Activated naive CD4-positive, alpha-beta T cell treated with anti-CD3 and anti-CD28 coated beads, Interleukin-2, amount 10 ng/mL, durations not matched to agents 7 days and 5 days (primary cell): ENCODE data around the gene LPIN1.
"Not testable (repeated sequence)": the region's sequence is repeated elsewhere in the genome, so short reads cannot be mapped to it uniquely, and the experiment has no call there.

Experiments used
- CTCF ChIA-PET: fragments of 350-600 bp; sonication (Branson Sonifier 250); formaldehyde crosslinking; loops from one replicate; lab custom pipeline; 2021; ENCODE audit warnings: antibody characterized with exemption; lab: Charles Lee
- DNase-seq: peaks from one replicate; pipeline ENCODE4 v3.0.0-alpha.2; 2020
- H3K27ac Mint-ChIP-seq: one replicate; pipeline ENCODE4 v1.8.0; 2021; ENCODE audit warnings: mild to moderate bottlenecking, moderate library complexity, mixed read lengths
- H3K27me3 Mint-ChIP-seq: one replicate; pipeline ENCODE4 v1.8.0; 2021; ENCODE audit warnings: mild to moderate bottlenecking, mixed read lengths
- H3K36me3 Mint-ChIP-seq: one replicate; pipeline ENCODE4 v1.8.0; 2021; ENCODE audit warnings: mixed read lengths
- H3K4me1 Mint-ChIP-seq: one replicate; pipeline ENCODE4 v1.8.0; 2021; ENCODE audit warnings: mixed read lengths
- H3K4me3 Mint-ChIP-seq: one replicate; pipeline ENCODE4 v1.8.0; 2021; ENCODE audit warnings: mild to moderate bottlenecking, moderate library complexity, mixed read lengths
- H3K9me3 Mint-ChIP-seq: one replicate; pipeline ENCODE4 v1.8.0; 2021; ENCODE audit warnings: mixed read lengths

Gene LPIN1

DNA sequence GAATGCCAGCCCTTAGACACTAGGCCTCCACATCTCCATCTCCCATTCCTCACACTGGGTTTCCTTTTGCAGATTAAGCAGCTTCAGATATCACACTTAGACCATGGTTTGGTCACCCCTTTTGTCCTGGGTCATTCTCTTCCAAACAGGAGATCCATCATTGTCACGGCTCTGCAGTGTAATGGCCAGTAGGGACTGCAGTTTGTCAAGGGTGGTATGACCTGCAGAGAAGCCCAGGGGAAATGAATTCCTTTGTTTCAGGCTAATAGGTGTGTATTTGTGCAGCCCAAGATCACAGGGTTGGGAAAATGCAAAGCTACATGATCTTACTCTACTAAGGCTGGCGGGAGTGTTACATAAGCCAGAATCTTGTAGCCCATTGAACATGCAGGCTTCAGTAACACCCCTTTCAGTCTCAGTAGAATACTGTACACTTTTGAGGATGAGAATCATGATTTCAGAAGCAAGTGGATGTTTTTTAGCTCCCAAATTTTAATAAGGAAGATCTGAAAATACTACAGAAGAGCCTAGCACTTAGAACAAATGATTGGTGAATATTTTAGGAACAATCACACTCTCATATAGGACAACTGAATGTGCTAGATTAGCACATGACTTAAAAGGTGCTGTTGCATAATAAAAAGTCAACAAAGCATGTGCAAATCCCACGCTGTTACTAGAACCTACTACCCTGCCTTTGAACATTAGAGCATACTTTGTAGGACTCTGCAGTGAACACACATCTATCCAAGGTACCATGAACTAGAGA is 24.0 kb upstream of the LPIN1 start:
- peaks cover 65% of the 10 kb centered on the region for H3K27me3 Mint-ChIP-seq
- H3K4me1 Mint-ChIP-seq, result peaks cover 9% of the 10 kb centered on the region
- no peaks in the 10 kb centered on the region for H3K9me3 Mint-ChIP-seq
- CTCF ChIA-PET, result interaction anchor here (1.1 to 1.2 kb wide), 2 partner anchors 14 to 30 kb away, joined by 3 to 5 read pairs; no protein-coding TSS in a partner anchor
- H3K36me3 Mint-ChIP-seq, result no peaks in the 10 kb centered on the region
- DNase-seq, result no peak
- no peak overlapping the region for H3K27ac Mint-ChIP-seq
- H3K4me3 Mint-ChIP-seq, result no peak overlapping the region

DNA sequence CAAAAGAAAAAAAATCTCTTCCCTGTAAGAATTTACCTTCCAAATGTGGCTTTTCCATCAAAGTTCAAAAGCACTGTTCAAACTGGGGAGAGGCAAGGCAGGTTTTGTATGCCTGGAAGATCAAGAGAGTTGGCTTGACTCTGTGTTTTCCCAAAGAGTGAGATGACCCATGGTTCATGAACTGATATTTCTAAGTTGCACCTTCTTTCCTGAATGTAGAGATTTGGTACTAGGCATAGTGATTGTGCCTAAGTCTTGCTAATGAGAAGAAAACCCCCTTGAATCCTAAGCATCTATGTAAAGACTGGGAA is 23.4 kb upstream of the LPIN1 start:
- H3K27me3 Mint-ChIP-seq, result peaks cover 61% of the 10 kb centered on the region
- CTCF ChIA-PET, result no interaction called here
- no peak overlapping the region for H3K27ac Mint-ChIP-seq
- peaks cover 9% of the 10 kb centered on the region for H3K4me1 Mint-ChIP-seq
- H3K36me3 Mint-ChIP-seq, result no peaks in the 10 kb centered on the region
- no peak for DNase-seq
- H3K9me3 Mint-ChIP-seq, result no peaks in the 10 kb centered on the region
- no peak overlapping the region for H3K4me3 Mint-ChIP-seq

DNA sequence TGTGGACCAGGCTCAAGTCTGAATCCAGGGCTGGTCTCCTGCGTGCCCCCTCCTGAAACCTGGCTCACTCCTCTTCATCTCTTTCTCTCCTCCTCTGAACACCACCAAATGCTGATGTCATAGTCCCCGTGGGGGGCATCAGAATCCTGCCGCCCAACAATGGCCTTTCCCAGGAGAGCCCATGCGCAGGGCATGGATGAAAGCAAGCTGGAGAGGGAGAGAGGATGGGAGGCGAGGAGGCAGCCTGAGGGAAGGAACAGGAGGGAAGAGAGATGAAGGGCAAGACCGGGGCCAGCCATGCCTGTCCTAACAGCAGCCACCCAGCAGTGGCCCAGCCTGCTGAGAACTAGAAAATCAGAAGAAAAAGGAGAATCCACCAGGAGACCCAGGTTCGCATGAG is 22.3 kb upstream of the LPIN1 start:
- Mint-ChIP-seq H3K4me1 (peaks cover 7% of the 10 kb centered on the region), H3K27me3 (peaks cover 53% of the 10 kb centered on the region), H3K4me3 (no peak overlapping the region), H3K36me3 (no peaks in the 10 kb centered on the region), H3K9me3 (no peaks in the 10 kb centered on the region), H3K27ac (no peak overlapping the region)
- DNase-seq, result no peak
- CTCF ChIA-PET, result no interaction called here

DNA sequence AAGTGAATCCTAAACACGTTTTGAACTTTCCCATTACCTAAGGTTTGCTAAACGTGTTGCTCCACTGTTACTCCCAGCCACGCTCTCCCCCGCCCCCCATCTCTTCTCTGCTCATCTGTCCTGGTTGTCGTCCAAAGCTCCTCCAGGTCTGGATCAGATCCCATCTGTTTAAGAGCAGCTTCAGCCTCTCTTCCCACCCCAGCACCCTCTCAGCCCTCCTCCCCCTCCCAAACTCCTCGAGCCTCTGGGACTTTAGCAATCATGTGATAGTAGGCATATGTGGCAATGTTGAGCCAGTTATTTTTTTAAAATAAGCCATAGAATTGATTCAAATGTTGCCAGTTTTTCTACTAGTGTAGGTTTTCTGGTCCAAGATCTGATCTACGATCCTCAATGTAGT is 20.0 kb upstream of the LPIN1 start:
- CTCF ChIA-PET, result no interaction called here
- Mint-ChIP-seq H3K27ac (no peak overlapping the region), H3K4me3 (no peak overlapping the region), H3K4me1 (no peaks in the 10 kb centered on the region), H3K36me3 (no peaks in the 10 kb centered on the region), H3K9me3 (no peaks in the 10 kb centered on the region), H3K27me3 (peaks cover 56% of the 10 kb centered on the region)
- no peak for DNase-seq

DNA sequence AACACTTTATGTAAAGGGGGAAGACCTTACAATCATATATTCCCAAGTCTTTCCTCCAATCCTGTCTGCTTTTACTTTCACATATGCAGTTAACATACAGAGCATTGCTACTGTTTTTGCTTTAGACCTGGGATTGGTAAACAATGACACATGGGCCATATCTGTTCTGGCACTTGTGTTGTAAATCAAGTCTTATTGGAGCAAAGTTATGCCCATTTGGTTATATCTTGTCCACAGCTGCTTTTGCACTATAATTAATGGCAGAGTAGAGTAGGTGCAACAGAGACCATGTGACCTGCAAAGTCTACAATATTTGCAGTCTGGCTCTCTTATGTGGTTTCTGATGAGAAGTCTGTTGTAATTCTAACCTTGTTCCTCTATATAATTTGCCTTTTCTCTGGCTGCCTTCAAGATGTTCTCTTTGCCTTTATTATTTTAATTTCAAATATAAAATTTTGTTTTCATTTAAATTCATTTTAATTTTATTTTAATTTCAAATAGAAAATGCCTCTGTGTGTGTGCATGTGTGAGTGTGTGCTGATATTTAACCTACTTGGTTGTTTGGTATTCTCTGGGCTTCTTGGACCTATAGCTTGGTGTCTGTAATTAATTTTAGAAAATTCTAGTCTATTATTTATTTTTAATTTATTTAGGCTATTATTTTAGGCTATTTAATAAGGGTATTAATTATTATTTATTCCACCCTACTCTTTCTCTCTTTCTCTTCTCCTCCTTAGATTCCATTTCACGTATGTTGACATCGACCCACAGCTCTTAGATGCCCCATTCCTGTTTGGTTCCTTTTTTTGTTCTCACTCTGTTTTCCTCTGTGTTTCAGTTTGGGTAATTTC is 16.8 kb upstream of the LPIN1 start:
- peaks cover 44% of the 10 kb centered on the region for H3K27me3 Mint-ChIP-seq
- H3K9me3 Mint-ChIP-seq, result no peaks in the 10 kb centered on the region
- DNase-seq, result no peak
- H3K4me3 Mint-ChIP-seq, result no peak overlapping the region
- H3K36me3 Mint-ChIP-seq, result no peaks in the 10 kb centered on the region
- CTCF ChIA-PET, result interaction anchor here (0.8 to 20.7 kb wide), 3 partner anchors 9 to 53 kb away, joined by 4 to 285 read pairs (median 5); no protein-coding TSS in a partner anchor
- H3K27ac Mint-ChIP-seq, result no peak overlapping the region
- H3K4me1 Mint-ChIP-seq, result no peaks in the 10 kb centered on the region

DNA sequence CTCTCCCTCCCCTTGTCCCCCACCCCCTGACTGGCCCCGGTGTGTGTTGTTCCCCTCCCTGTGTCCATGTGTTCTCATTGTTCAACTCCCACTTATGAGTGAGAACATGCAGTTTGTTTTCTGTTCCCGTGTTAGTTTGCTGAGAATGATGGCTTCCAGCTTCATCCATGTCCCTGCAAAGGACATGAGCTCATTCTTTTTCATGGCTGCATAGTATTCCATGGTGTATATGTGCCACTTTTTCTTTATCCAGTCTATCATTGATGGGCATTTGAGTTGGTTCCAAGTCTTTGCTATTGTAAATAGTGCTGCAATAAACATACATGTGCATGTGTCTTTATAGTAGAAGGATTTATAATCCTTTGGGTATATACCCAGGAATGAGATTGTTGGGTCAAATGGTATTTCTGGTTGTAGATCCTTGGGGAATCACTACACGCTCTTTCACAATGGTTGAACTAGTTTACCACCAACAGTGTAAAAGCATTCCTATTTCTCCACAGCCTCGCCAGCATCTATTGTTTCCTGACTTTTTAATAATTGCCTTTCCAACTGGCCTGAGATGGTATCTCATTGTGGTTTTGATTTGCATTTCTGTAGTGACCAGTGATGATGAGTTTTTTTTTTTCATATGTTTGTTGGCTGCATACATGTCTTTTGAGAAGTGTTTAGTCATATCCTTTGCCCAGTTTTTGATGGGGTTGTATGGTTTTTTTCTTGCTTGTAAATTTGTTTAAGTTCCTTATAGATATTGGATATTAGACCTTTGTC is 15.0 kb upstream of the LPIN1 start:
- CTCF ChIA-PET, result interaction anchor here (1.3 to 20.7 kb wide), 2 partner anchors 35 to 51 kb away, joined by 4 to 285 read pairs; no protein-coding TSS in a partner anchor
- not testable (repeated sequence) for H3K9me3 Mint-ChIP-seq, H3K36me3 Mint-ChIP-seq, H3K27ac Mint-ChIP-seq, DNase-seq, H3K4me1 Mint-ChIP-seq, H3K4me3 Mint-ChIP-seq
- H3K27me3 Mint-ChIP-seq, result peaks cover 38% of the 10 kb centered on the region

DNA sequence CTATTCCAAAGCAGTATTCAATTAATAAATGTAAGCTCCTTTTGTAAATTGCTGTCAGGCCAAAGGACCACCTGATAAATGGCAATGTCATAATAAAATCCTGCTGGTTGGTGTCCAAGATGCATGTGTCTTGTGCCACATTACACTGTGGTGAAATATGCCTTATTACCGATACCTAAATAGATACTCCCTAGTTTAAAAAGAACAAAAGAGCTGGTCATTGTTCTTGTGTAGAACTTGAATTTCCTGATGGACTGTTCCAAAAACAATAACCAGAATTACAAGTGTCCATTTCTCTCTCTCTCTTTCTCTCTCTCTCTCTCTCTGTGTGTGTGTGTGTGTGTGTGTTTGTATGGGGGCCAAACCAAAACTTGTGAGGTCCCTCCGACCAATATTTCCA is 13.8 kb upstream of the LPIN1 start:
- H3K27ac Mint-ChIP-seq, result no peak overlapping the region
- CTCF ChIA-PET, result interaction anchor here (1.3 to 20.7 kb wide), 2 partner anchors 36 to 50 kb away, joined by 4 to 285 read pairs; no protein-coding TSS in a partner anchor
- no peak for DNase-seq
- H3K36me3 Mint-ChIP-seq, result no peaks in the 10 kb centered on the region
- H3K4me1 Mint-ChIP-seq, result peaks cover 5% of the 10 kb centered on the region
- no peak overlapping the region for H3K4me3 Mint-ChIP-seq
- peaks cover 38% of the 10 kb centered on the region for H3K27me3 Mint-ChIP-seq
- H3K9me3 Mint-ChIP-seq, result no peaks in the 10 kb centered on the region

DNA sequence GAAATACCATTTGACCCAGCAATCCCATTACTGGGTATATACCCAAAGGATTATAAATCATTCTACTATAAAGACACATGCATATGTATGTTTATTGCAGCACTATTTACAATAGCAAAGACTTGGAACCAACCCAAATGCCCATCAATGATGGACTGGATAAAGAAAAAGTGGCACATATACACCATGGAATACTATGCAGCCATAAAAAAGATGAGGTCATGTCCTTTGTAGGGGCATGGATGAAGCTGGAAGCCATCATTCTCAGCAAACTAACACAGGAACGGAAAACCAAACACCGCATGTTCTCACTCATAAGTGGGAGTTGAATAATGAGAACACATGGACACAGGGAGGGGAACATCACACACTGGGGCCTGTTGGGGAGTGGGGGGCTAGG is 8.6 kb upstream of the LPIN1 start:
- not testable (repeated sequence) for H3K27ac Mint-ChIP-seq, H3K36me3 Mint-ChIP-seq, DNase-seq, H3K4me1 Mint-ChIP-seq, H3K4me3 Mint-ChIP-seq, H3K9me3 Mint-ChIP-seq
- CTCF ChIA-PET, result interaction anchor here (1.2 to 20.7 kb wide), 3 partner anchors 9 to 45 kb away, joined by 4 to 285 read pairs (median 10); partner anchors contain the start of gene LPIN1
- H3K27me3 Mint-ChIP-seq, result peaks cover 33% of the 10 kb centered on the region

DNA sequence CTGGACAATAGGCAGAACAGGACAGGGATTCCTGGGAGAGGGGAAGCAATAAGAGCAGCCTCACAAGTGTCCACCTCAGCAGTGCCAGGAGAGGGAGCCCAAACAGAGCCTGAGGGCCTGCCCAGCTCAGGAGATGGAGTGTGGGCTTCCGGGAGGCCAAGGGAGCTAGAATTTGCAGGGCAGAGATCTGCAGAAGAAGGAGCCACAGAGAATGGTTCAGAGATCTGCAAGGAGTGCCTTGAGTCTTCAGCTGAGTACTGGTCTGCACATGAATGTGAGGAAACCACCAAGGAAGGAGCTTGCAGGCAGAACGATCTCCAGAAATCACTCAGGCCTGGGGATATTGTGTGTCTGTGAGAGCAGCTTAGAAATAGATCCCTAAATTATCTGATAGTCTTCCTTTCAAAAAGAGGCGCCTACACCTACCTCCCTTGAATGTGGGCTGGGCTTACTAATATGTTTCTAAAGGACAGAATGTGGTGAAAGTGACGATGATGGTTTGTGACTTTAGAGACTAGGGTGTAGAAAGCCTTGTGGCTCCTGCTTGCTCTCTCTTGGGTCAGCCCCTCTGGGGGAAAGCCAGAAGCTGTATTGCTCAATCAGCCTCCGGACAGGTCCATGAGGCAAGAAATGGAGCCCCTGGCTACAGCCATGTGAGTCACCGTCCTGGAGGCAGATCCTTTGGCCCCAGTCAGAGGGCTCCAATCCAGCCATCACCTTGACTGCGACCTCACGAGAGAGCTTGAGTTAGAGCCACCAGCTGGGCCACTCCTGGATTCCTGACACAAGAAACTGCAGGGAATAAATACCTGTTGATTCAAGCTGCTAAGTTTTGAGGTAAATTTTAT is 7.6 kb upstream of the LPIN1 start:
- Mint-ChIP-seq H3K36me3 (no peaks in the 10 kb centered on the region), H3K9me3 (no peaks in the 10 kb centered on the region), H3K4me1 (peaks cover 13% of the 10 kb centered on the region), H3K27me3 (peaks cover 26% of the 10 kb centered on the region), H3K27ac (no peak overlapping the region), H3K4me3 (no peak overlapping the region)
- CTCF ChIA-PET, result interaction anchor here (0.8 to 20.7 kb wide), 11 partner anchors 8 to 51 kb away, joined by 3 to 285 read pairs (median 4); partner anchors contain the start of gene LPIN1
- DNase-seq, result peak; percentile 57

DNA sequence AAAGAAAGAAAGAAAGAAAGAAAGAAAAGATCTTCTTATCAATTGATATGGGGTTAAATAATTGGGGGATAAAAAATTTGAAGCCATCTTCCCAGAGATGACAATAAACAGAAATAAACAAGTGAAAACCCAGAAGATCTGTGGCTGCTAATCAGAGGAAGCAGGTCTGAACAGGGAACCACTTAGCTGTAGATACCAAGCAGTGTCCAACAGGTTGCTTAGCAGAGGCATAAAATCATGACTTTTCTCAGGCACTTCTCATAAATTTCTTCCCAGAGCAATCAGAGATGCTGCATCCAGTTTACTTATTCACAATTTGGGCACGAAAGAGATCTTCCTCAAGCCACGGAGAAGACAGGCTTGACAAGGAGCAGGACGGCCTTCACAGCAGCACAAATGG is 5.7 kb upstream of the LPIN1 start:
- peaks cover 21% of the 10 kb centered on the region for H3K27me3 Mint-ChIP-seq
- no peaks in the 10 kb centered on the region for H3K36me3 Mint-ChIP-seq
- no peak overlapping the region for H3K4me3 Mint-ChIP-seq
- CTCF ChIA-PET, result interaction anchor here (2.2 to 20.7 kb wide), 2 partner anchors 42 to 47 kb away, joined by 7 to 285 read pairs; no protein-coding TSS in a partner anchor
- H3K27ac Mint-ChIP-seq, result no peak overlapping the region
- H3K4me1 Mint-ChIP-seq, result peaks cover 31% of the 10 kb centered on the region
- no peak for DNase-seq
- H3K9me3 Mint-ChIP-seq, result no peaks in the 10 kb centered on the region

DNA sequence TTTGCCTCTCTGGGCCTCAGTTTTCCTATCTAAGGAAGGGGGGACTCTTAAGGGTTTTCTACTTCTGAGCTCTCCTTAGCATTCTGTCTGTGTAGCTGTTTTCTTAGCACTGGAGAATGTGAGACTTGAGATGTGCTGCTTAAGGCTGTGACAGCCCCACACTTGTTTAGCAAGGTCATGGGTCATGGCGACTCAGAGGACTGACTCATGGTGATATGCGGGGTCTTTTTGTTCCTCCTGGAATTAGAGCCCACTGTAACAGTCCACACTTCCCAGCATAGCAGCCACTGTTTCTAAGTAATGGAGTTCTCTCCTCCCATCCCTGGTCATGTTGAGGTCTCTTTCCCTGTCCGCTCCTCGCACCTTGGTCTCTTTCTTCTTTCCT is 4.1 kb upstream of the LPIN1 start:
- Mint-ChIP-seq H3K4me1 (peaks cover 37% of the 10 kb centered on the region), H3K9me3 (no peaks in the 10 kb centered on the region), H3K27me3 (peaks cover 10% of the 10 kb centered on the region), H3K4me3 (no peak overlapping the region), H3K27ac (no peak overlapping the region), H3K36me3 (no peaks in the 10 kb centered on the region)
- DNase-seq, result no peak
- CTCF ChIA-PET, result interaction anchor here (1.4 to 20.7 kb wide), 2 partner anchors 40 to 55 kb away, joined by 5 to 285 read pairs; no protein-coding TSS in a partner anchor

DNA sequence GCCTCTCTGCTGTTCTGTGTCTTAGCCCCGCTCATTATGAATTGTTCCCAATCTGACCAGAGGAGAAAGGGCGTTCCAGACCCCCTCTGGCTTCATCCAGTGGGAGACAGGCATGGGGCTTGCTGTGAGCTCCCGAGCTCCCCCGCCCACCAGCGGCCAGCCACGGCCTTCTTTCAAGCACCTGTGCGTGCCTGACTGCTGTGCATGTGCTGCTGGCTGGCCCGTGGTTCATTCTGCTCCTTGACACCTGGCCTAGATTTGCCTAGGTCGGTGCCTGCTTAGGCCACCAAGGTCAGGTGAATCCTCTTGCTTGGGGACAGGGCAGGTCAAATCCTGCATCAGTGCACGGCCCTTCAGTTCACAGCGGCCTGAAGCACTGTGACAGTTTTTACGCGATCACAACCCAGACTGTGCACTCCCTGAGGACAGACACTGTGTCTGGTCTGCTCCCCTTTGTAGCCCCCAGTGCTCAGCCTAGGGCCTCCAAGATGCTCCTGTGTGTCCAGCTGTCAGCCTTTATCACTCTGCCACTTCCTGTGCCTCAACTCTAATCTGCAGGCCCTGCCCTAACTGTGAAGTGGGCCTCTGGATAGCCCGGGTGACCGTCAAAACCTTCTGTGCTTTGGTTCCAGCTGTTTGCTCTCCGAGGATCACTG is 3.6 kb upstream of the LPIN1 start:
- H3K27ac Mint-ChIP-seq, result no peak overlapping the region

More for the DNA sequence above, 3.6 kb upstream of the LPIN1 start:
- H3K4me1 Mint-ChIP-seq, result peaks cover 39% of the 10 kb centered on the region
- no peak overlapping the region for H3K4me3 Mint-ChIP-seq
- no peak for DNase-seq
- no peaks in the 10 kb centered on the region for H3K36me3 Mint-ChIP-seq
- peaks cover 10% of the 10 kb centered on the region for H3K27me3 Mint-ChIP-seq
- H3K9me3 Mint-ChIP-seq, result no peaks in the 10 kb centered on the region
- CTCF ChIA-PET, result interaction anchor here (1.4 to 20.7 kb wide), 4 partner anchors 11 to 55 kb away, joined by 5 to 285 read pairs (median 16); no protein-coding TSS in a partner anchor
